ENCODE measurements around the gene ABHD5. TPM values are rescaled to one million over a fixed set of nuclear protein-coding genes. Genes with fewer than 3 reads are reported as not detected.

The ABHD5 gene
- total and polyA plus RNA-seq, 2 of the 13 experiments (the other 11 are each of a cell fraction or from before 2014, with no cell fraction given): 4.5 to 13.3 TPM

- TF ChIP-seq HNF1B (CRISPR knock-in tag; IDR thresholded peaks at IDR 0.05) (no peak), ZBTB2 (CRISPR knock-in tag; IDR thresholded peaks at IDR 0.05; ENCODE audit: low read depth) (no peak), ZNF598 (CRISPR knock-in tag; IDR thresholded peaks at IDR 0.05; ENCODE audit: borderline replicate concordance) (no peak), PRDM4 (CRISPR knock-in tag; IDR thresholded peaks at IDR 0.05; ENCODE audit: borderline replicate concordance) (no peak), ZNF589 (CRISPR knock-in tag; conservative IDR thresholded peaks at IDR 0.05) (no peak), ATM (IDR thresholded peaks at IDR 0.05; ENCODE audit: borderline replicate concordance) (no peak), EEA1 (CRISPR knock-in tag; IDR thresholded peaks at IDR 0.05; ENCODE audit: borderline replicate concordance) (no peak)
Observed at GRCh38 chr3:43685921-43686320, 4.8 kb upstream of the ABHD5 start (continued).

GRCh38 chr3:43686333-43686699 lies 4.4 kb upstream of the ABHD5 start:
- H3K4me2 ChIP-seq (ENCODE audit: low read depth, low read length): no peak overlapping the region
- POLR2A ChIA-PET: no interaction called here

More at GRCh38 chr3:43686333-43686699, 4.4 kb upstream of the ABHD5 start:
- in situ Hi-C loops (cut with HindIII; ENCODE audit: extremely low pct_ligation_motif_present, low pct_unique_long_range_greater_than_20kb) (no loop called here), intact Hi-C loops (cut with micrococcal nuclease; ENCODE audit: unreplicated experiment) (no loop called here)
- TF ChIP-seq NR3C1 (CRISPR knock-in tag; IDR thresholded peaks at IDR 0.05) (no peak), KDM6A (CRISPR knock-in tag; IDR thresholded peaks at IDR 0.05; ENCODE audit: low read depth) (no peak), PBX2 (CRISPR knock-in tag; IDR thresholded peaks at IDR 0.05) (no peak)
- no peak overlapping the region for H2AFZ ChIP-seq (ENCODE audit: low read length)
- no peaks in the 10 kb centered on the region for H3K79me2 ChIP-seq (ENCODE audit: insufficient read depth, low read length)
- CTCF ChIA-PET (ENCODE audit: low intra/inter-chr PET ratio, low total read pairs): no interaction called here
- H3K4me1 ChIP-seq (ENCODE audit: insufficient read depth, low read length): peaks cover 7% of the 10 kb centered on the region
- H3K36me3 ChIP-seq (replicated peaks in 1 of 2; ENCODE audit: control insufficient read depth in 1 of 2, insufficient read depth in 2 of 2, low read length in 2 of 2): no peaks in the 10 kb centered on the region
- no peak overlapping the region for H3K9ac ChIP-seq (ENCODE audit: insufficient read depth, low read depth, low read length)
- ATAC-seq (no peak), FAIRE-seq (no peak), DNase-seq (ENCODE audit: low spot score) (no peak)
- BruUV-seq (replicated peaks): no TSS peak
- no peaks in the 10 kb centered on the region for H3K27me3 ChIP-seq (ENCODE audit: control insufficient read depth in 1 of 2, insufficient read depth in 2 of 2, low read length in 2 of 2)
- 30% methylated on average over 4 of the region's 4 CpGs for WGBS (ENCODE audit: low lambda C conversion rate)
- H3K27ac ChIP-seq (ENCODE audit: extremely low read length, insufficient read depth, low read length): no peak overlapping the region
- H4K20me1 ChIP-seq (ENCODE audit: insufficient read depth, low read length): no peaks in the 10 kb centered on the region
- H3K4me3 ChIP-seq (replicated peaks in 1 of 3; ENCODE audit: insufficient read depth in 1 of 3, low read depth in 2 of 3, low read length in 3 of 3): no peak overlapping the region
- no peaks in the 10 kb centered on the region for H3K9me3 ChIP-seq (ENCODE audit: low read length)

Measured in HepG2 (cell line).